Measurements from ENCODE around the gene LRBA.

Gene LRBA

GRCh38 chr4:150647008-150647407 is 368.1 kb downstream of the LRBA start:
- DNase-seq, result no peak

- no peak for DNase-seq
Observed at GRCh38 chr4:150641612-150642011, 373.5 kb downstream of the LRBA start.

GRCh38 chr4:150632639-150633038 is 382.4 kb downstream of the LRBA start:
- no peak for DNase-seq

- DNase-seq, result no peak
Observed at GRCh38 chr4:150628073-150628472, 387.0 kb downstream of the LRBA start.

GRCh38 chr4:150625033-150625432 is 390.1 kb downstream of the LRBA start:
- DNase-seq, result no peak

GRCh38 chr4:150624055-150624454 is 391.0 kb downstream of the LRBA start:
- no peak for DNase-seq

GRCh38 chr4:150619042-150619441 is 396.0 kb downstream of the LRBA start:
- no peak for DNase-seq

GRCh38 chr4:150609131-150609530 is 406.0 kb downstream of the LRBA start:
- no peak for DNase-seq

- no peak for DNase-seq
Observed at GRCh38 chr4:150600812-150601445, 414.2 kb downstream of the LRBA start.

- DNase-seq, result no peak
Observed at GRCh38 chr4:150599547-150599946, 415.5 kb downstream of the LRBA start.

- DNase-seq, result no peak
Observed at GRCh38 chr4:150598909-150599308, 416.2 kb downstream of the LRBA start.

- DNase-seq, result no peak
Observed at GRCh38 chr4:150593996-150594395, 421.1 kb downstream of the LRBA start.

GRCh38 chr4:150591904-150592303 is 423.2 kb downstream of the LRBA start:
- no peak for DNase-seq

- no peak for DNase-seq
Observed at GRCh38 chr4:150591406-150591805, 423.7 kb downstream of the LRBA start.

- DNase-seq, result no peak
Observed at GRCh38 chr4:150590631-150591030, 424.5 kb downstream of the LRBA start.

GRCh38 chr4:150589157-150589556 is 425.9 kb downstream of the LRBA start:
- DNase-seq, result no peak

- no peak for DNase-seq
Observed at GRCh38 chr4:150588316-150588715, 426.8 kb downstream of the LRBA start.

GRCh38 chr4:150586162-150586810 is 428.8 kb downstream of the LRBA start:
- DNase-seq, result no peak

GRCh38 chr4:150585611-150586010 is 429.5 kb downstream of the LRBA start:
- no peak for DNase-seq

GRCh38 chr4:150584111-150584915 is 430.8 kb downstream of the LRBA start:
- no peak for DNase-seq

- DNase-seq, result no peak
Observed at GRCh38 chr4:150583287-150584110, 431.6 kb downstream of the LRBA start.

GRCh38 chr4:150582873-150583286 is 432.2 kb downstream of the LRBA start:
- no peak for DNase-seq

Data from stimulated activated CD4-positive, alpha-beta T cell treated with anti-CD3 and anti-CD28 coated beads, Interleukin-2, amount 100 ng/mL, for 48 hours (primary cell).